ENCODE data around the gene CAMK1D. TPM values are rescaled to one million over a fixed set of nuclear protein-coding genes. Genes with fewer than 3 reads are reported as not detected.
"Not testable (repeated sequence)": the region's sequence is repeated elsewhere in the genome, so short reads cannot be mapped to it uniquely, and the experiment has no call there.

CAMK1D gene
- polyA plus RNA-seq, 2 of the 4 experiments (the other 2 are of a cell fraction) = 6.6 to 12.5 TPM

DNA sequence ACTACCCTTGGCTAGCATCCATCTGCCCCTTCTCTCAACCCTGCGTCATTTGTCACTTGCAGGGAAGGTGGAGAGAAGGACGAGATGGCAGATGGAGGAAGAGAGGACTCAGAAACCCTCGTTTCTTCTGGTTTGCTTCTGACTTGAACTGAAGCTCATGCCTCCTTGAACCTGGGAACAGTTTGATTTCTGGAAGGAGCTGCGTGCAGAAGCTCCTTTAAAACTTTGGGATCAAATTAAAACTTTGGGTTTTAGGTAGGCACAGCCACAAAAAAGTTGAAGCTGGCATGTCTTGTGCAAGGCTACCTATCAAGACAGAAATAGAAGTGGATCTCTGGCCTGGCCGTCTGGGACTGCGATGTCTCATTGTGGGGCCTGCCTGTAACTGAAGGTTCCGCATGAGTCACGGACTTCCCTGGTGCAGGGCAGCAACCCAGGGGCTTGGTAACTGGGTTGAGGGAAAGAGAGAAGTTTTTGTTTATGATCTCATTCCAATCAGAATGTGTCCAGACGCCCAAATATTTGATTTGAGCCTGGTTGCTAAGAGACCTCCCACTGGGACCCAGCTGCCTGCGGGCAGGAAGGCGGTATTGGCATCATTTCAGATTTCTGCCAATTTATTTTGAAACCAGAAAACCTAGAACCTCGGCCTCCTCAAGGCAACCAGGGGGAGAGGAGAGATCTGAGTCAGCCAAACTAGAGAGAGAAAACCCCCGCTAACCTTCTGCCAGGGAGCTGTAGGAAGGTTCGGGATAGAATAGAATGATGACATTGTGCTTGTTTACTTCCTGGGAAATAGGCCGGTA, 15.8 kb upstream of the CAMK1D start (continued):
- TF ChIP-seq CBX2 (IDR thresholded peaks at IDR 0.05; ENCODE audit: borderline replicate concordance, low read depth) = no peak
- no peak for TF ChIP-seq RCOR1 (IDR thresholded peaks at IDR 0.05; ENCODE audit: low read depth, low read length)
- no peak for TF ChIP-seq CHD4 (IDR thresholded peaks at IDR 0.05; ENCODE audit: borderline replicate concordance)
- no peak for TF ChIP-seq KDM1A (IDR thresholded peaks at IDR 0.05; ENCODE audit: low read depth)
- TF ChIP-seq, protein P1, sequence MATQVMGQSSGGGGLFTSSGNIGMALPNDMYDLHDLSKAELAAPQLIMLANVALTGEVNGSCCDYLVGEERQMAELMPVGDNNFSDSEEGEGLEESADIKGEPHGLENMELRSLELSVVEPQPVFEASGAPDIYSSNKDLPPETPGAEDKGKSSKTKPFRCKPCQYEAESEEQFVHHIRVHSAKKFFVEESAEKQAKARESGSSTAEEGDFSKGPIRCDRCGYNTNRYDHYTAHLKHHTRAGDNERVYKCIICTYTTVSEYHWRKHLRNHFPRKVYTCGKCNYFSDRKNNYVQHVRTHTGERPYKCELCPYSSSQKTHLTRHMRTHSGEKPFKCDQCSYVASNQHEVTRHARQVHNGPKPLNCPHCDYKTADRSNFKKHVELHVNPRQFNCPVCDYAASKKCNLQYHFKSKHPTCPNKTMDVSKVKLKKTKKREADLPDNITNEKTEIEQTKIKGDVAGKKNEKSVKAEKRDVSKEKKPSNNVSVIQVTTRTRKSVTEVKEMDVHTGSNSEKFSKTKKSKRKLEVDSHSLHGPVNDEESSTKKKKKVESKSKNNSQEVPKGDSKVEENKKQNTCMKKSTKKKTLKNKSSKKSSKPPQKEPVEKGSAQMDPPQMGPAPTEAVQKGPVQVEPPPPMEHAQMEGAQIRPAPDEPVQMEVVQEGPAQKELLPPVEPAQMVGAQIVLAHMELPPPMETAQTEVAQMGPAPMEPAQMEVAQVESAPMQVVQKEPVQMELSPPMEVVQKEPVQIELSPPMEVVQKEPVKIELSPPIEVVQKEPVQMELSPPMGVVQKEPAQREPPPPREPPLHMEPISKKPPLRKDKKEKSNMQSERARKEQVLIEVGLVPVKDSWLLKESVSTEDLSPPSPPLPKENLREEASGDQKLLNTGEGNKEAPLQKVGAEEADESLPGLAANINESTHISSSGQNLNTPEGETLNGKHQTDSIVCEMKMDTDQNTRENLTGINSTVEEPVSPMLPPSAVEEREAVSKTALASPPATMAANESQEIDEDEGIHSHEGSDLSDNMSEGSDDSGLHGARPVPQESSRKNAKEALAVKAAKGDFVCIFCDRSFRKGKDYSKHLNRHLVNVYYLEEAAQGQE (IDR thresholded peaks at IDR 0.05) = no peak
- no peak for TF ChIP-seq NR3C1 (IDR thresholded peaks at IDR 0.05)
- TF ChIP-seq, protein P2, sequence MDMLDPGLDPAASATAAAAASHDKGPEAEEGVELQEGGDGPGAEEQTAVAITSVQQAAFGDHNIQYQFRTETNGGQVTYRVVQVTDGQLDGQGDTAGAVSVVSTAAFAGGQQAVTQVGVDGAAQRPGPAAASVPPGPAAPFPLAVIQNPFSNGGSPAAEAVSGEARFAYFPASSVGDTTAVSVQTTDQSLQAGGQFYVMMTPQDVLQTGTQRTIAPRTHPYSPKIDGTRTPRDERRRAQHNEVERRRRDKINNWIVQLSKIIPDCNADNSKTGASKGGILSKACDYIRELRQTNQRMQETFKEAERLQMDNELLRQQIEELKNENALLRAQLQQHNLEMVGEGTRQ (IDR thresholded peaks at IDR 0.05) = no peak
- no peak for TF ChIP-seq MYC (IDR thresholded peaks at IDR 0.05; ENCODE audit: borderline replicate concordance, low read length)
- TF ChIP-seq HES2 (IDR thresholded peaks at IDR 0.05) = peak; percentile 44; the same call in 1 of the 2 replicates
- TF ChIP-seq EP300 (IDR thresholded peaks at IDR 0.05) = peak; percentile 87 to 89
- no peak for TF ChIP-seq POLR2A (IDR thresholded peaks at IDR 0.05; ENCODE audit: low read length)
- TF ChIP-seq HOXB5 (CRISPR knock-in tag; IDR thresholded peaks at IDR 0.05) = 0 out of 2 replicates have a peak, but pooled peaks have one; percentile 51
- no peak for TF ChIP-seq MAZ (IDR thresholded peaks at IDR 0.05; ENCODE audit: borderline replicate concordance, low read depth, low read length)
- TF ChIP-seq E2F6 (IDR thresholded peaks at IDR 0.05; ENCODE audit: borderline replicate concordance, low read depth) = peak; percentile 37; the same call in 1 of the 2 replicates
- TF ChIP-seq HDAC2 (IDR thresholded peaks at IDR 0.05) = no peak
- no peak for TF ChIP-seq EHMT2 (IDR thresholded peaks at IDR 0.05; ENCODE audit: low read depth)
- peak; percentile 40; the same call in 1 of the 3 replicates for TF ChIP-seq SMC3 (IDR thresholded peaks at IDR 0.05)
- no peak for TF ChIP-seq KDM5A (IDR thresholded peaks at IDR 0.05)

- WGBS (ENCODE audit: missing lambda C conversion rate) = 45% methylated on average over 6 of the region's 6 CpGs
- no peak overlapping the region for H3K4me3 ChIP-seq
- peaks cover 43% of the 10 kb centered on the region for H3K4me1 ChIP-seq
- no peaks in the 10 kb centered on the region for H3K9me3 ChIP-seq
- peak; percentile 5 to 30; a peak in 3 of 6 replicates for ATAC-seq
- POLR2A ChIA-PET = interaction anchor here (0.6 to 1.4 kb wide), 2 partner anchors 15 to 68 kb away, joined by 3 to 5 read pairs; no protein-coding TSS in a partner anchor
- H3K27ac ChIP-seq = peak overlapping the region; percentile 91 to 93
- peak overlapping the region; percentile 88 for H3K4me2 ChIP-seq
- TF ChIP-seq CEBPB (IDR thresholded peaks at IDR 0.05) (no peak), HES2 (IDR thresholded peaks at IDR 0.05) (no peak), RCOR1 (IDR thresholded peaks at IDR 0.05; ENCODE audit: low read depth, low read length) (no peak), ZSCAN20 (CRISPR knock-in tag; IDR thresholded peaks at IDR 0.05) (no peak), CTCF (IDR thresholded peaks at IDR 0.05) (no peak), TP53 (CRISPR knock-in tag; IDR thresholded peaks at IDR 0.05) (no peak), E2F6 (IDR thresholded peaks at IDR 0.05; ENCODE audit: borderline replicate concordance, low read depth) (no peak), KDM5A (IDR thresholded peaks at IDR 0.05) (no peak), FOXS1 (CRISPR knock-in tag; IDR thresholded peaks at IDR 0.05) (no peak), JUN (IDR thresholded peaks at IDR 0.05) (no peak), POLR2A (IDR thresholded peaks at IDR 0.05; ENCODE audit: low read length) (no peak), ZFP36 (IDR thresholded peaks at IDR 0.05; ENCODE audit: borderline replicate concordance, partially characterized antibody) (no peak)
- no peak for DNase-seq (ENCODE audit: low read depth in 1 of 2, low spot score in 1 of 2)
- CTCF ChIA-PET = interaction anchor here (1.1 to 2.6 kb wide), 7 partner anchors 10 to 378 kb away, joined by 3 to 11 read pairs (median 8); no protein-coding TSS in a partner anchor
- FAIRE-seq = no peak
Observed at GRCh38 chr10:12334186-12334530, 15.2 kb upstream of the CAMK1D start.

DNA sequence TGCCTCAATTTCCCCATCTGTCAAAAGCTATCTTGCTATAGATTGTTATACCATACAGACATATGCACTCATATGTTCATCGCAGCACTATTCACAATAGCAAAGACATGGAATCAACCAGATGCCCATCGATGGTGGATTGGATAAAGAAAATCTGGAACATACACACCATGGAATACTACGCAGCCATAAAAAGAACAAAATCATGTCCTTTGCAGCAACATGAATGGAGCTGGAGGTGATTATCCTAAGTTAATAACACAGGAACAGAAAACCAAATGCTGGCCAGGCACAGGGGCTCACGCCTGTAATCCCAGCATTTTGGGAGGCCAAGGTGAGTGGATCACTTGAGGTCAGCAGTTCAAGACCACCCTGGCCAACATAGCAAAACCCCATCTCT, 14.2 kb upstream of the CAMK1D start:
- CTCF ChIA-PET = interaction anchor here (0.6 to 2.6 kb wide), 5 partner anchors 9 to 71 kb away, joined by 3 to 10 read pairs (median 3); no protein-coding TSS in a partner anchor
- 72% methylated on average over 4 of the region's 4 CpGs for WGBS (ENCODE audit: missing lambda C conversion rate)
- Histone ChIP-seq H3K27ac (peak overlapping the region; percentile 91 to 93), H3K4me1 (peaks cover 33% of the 10 kb centered on the region)
- POLR2A ChIA-PET = interaction anchor here (0.8 kb wide), 1 partner anchor 13 kb away, joined by 3 read pairs; no protein-coding TSS in a partner anchor
- H3K9me3 ChIP-seq; ATAC-seq; H3K4me3 ChIP-seq; H3K4me2 ChIP-seq; DNase-seq (ENCODE audit: low read depth in 1 of 2, low spot score in 1 of 2); FAIRE-seq: not testable (repeated sequence)
